ENCODE results near the gene VIT.

The VIT gene

DNA sequence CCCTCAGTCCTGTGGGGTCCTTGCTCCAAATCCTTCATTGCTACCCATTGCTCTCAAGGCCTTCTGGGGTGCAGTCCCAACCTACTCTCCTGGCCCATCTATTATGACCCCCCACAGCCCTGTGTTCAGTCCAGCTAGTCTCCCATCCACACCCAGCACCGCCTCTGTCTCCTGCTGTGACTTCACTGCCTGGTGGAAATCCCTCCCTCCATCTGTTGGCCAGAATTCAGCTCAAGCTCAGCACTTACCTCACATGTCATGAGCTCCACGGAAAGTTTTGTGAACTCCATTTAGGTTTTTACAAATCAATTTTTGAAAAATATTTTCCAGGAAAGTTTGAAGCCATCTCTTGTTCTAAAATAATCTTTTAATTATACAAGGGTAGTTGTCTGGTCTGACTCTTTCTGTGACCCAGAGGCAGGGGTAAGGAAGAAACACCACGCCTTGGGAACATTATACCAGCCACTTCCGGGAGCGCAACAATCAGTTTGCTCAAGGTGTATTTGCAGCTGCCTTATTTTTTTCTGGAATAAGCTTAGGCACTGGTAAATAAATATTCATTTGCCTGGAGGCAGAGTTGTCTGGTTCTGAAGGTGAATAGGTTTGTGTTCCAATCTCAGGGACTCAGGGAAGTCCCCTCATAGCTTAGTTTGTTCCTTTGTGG is 110.8 kb downstream of the VIT start:
- Mint-ChIP-seq H3K27me3 (ENCODE audit: low read depth, poor library complexity) (no peaks in the 10 kb centered on the region), H3K27ac (peak overlapping the region; percentile 53), H3K9me3 (peaks cover 11% of the 10 kb centered on the region), H3K4me1 (peaks cover 13% of the 10 kb centered on the region), H3K36me3 (ENCODE audit: low read depth) (no peaks in the 10 kb centered on the region), H3K4me3 (no peak overlapping the region)
- TF ChIP-seq CTCF (IDR thresholded peaks at IDR 0.05): no peak
- DNase-seq: no peak

- peaks cover 11% of the 10 kb centered on the region for H3K9me3 Mint-ChIP-seq
- no peak for TF ChIP-seq CTCF (IDR thresholded peaks at IDR 0.05)
- no peak overlapping the region for H3K4me3 Mint-ChIP-seq
- peaks cover 17% of the 10 kb centered on the region for H3K4me1 Mint-ChIP-seq
- DNase-seq: no peak
- H3K36me3 Mint-ChIP-seq (ENCODE audit: low read depth): no peaks in the 10 kb centered on the region
- no peak overlapping the region for H3K27ac Mint-ChIP-seq
- H3K27me3 Mint-ChIP-seq (ENCODE audit: low read depth, poor library complexity): no peaks in the 10 kb centered on the region
Measured at GRCh38 chr2:36808386-36809068, 112.0 kb downstream of the VIT start.

DNA sequence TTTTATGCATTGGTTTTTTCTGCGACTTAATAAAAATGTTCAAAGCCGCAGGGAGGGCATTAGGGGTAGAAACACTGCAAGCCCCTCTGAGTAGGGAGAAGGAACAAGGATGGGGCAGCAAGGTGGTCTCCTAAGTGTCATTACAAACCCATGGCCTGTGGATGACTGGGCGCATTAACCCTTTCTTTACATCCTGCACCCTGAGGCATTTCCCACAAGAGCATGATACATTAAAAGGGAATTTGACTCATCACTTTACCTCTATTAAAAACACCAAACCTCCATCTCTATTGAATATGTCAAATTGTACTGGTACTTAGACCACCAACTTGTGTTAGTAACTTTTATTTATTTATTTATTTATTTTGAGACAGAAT is 112.5 kb downstream of the VIT start:
- Mint-ChIP-seq H3K36me3 (ENCODE audit: low read depth) (no peaks in the 10 kb centered on the region), H3K9me3 (peaks cover 11% of the 10 kb centered on the region), H3K4me1 (peaks cover 17% of the 10 kb centered on the region), H3K27me3 (ENCODE audit: low read depth, poor library complexity) (no peaks in the 10 kb centered on the region), H3K27ac (no peak overlapping the region), H3K4me3 (no peak overlapping the region)
- TF ChIP-seq CTCF (IDR thresholded peaks at IDR 0.05): no peak
- DNase-seq: no peak

DNA sequence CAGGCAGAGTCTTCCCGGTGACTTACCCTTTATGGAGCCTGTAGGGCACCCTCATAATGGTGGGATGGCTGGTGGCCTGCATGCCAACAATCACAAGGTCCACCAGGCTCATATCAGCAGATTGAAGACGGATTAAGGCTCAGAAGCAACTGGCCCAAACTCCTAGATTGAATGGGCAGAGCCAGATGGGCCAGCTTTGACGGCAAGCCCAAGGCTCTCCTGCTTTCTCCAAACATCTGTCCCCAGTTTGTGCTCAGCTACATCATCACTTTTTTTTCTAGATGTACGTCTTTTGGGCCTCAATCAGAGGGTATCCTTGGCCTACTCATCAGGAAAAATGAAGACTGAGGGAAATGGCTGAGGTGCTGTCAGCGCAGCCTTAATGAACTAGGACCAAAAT is 114.6 kb downstream of the VIT start:
- peaks cover 11% of the 10 kb centered on the region for H3K9me3 Mint-ChIP-seq
- H3K4me3 Mint-ChIP-seq: no peak overlapping the region
- no peaks in the 10 kb centered on the region for H3K36me3 Mint-ChIP-seq (ENCODE audit: low read depth)
- no peak for DNase-seq
- H3K27ac Mint-ChIP-seq: no peak overlapping the region
- H3K27me3 Mint-ChIP-seq (ENCODE audit: low read depth, poor library complexity): no peaks in the 10 kb centered on the region
- peaks cover 12% of the 10 kb centered on the region for H3K4me1 Mint-ChIP-seq
- no peak for TF ChIP-seq CTCF (IDR thresholded peaks at IDR 0.05)

- Mint-ChIP-seq H3K9me3 (peaks cover 6% of the 10 kb centered on the region), H3K36me3 (ENCODE audit: low read depth) (no peaks in the 10 kb centered on the region), H3K4me1 (peaks cover 14% of the 10 kb centered on the region), H3K27me3 (ENCODE audit: low read depth, poor library complexity) (no peaks in the 10 kb centered on the region), H3K27ac (no peak overlapping the region), H3K4me3 (no peak overlapping the region)
- TF ChIP-seq CTCF (IDR thresholded peaks at IDR 0.05): no peak
- peak; percentile 19 for DNase-seq
Measured at GRCh38 chr2:36812196-36812595, 115.7 kb downstream of the VIT start.

GRCh38 chr2:36818542-36818941 is 122.0 kb downstream of the VIT start:
- no peak for TF ChIP-seq CTCF (IDR thresholded peaks at IDR 0.05)
- Mint-ChIP-seq H3K9me3 (no peaks in the 10 kb centered on the region), H3K27ac (no peak overlapping the region), H3K4me1 (peaks cover 46% of the 10 kb centered on the region), H3K4me3 (no peak overlapping the region), H3K36me3 (ENCODE audit: low read depth) (no peaks in the 10 kb centered on the region), H3K27me3 (ENCODE audit: low read depth, poor library complexity) (peaks cover 6% of the 10 kb centered on the region)
- DNase-seq: no peak

Measured in nephron progenitor cell (in vitro differentiated cells).